Panc1 (cell line): Measurements from ENCODE around the gene TAS2R38. TPM values are rescaled to one million over a fixed set of nuclear protein-coding genes. Genes with fewer than 3 reads are reported as not detected.

Source experiments
- ATAC-seq: fragments of 200-7000 bp; cut with Tn5 transposase; 2 replicates; pipeline ENCODE4 v1.9.1; 2020; ENCODE audit warnings: mild to moderate bottlenecking, moderate library complexity
- BruUV-seq: library from RNA; stranded (reverse); fragments of 400-500 nt; replicated peaks from 2 replicates; lab custom pipeline; 2021; lab: Mats Ljungman, UMichigan
- CTCF ChIA-PET: fragments of 300-600 bp; sonication (Branson Sonifier 250); formaldehyde crosslinking; loops from one replicate; lab custom pipeline; 2022; ENCODE audit warnings: antibody characterized with exemption; lab: Charles Lee
- POLR2A ChIA-PET: fragments of 300-600 bp; sonication (Branson Sonifier 250); formaldehyde crosslinking; loops from one replicate; lab custom pipeline; 2022; ENCODE audit warnings: antibody characterized with exemption; lab: Charles Lee
- DNase-seq: peaks from one replicate; pipeline ENCODE4 v3.0.0-alpha.2; 2010; ENCODE audit warnings: low read depth, low spot score
- H3K27ac ChIP-seq: 2 replicates; pipeline ENCODE4 v1.5.1; 2011; ENCODE audit warnings: mild to moderate bottlenecking, low read length, inconsistent platforms
- H3K27me3 ChIP-seq: fragments of 200-500 bp; sonication (Bioruptor generic); 2 replicates; pipeline ENCODE4 v1.6.0; 2014; ENCODE audit warnings: low read length, inconsistent platforms; ENCODE audit not compliant: control insufficient read depth, insufficient read depth
- H3K36me3 ChIP-seq: fragments of 200-500 bp; sonication (Bioruptor generic); 2 replicates; pipeline ENCODE4 v1.5.1; 2014; ENCODE audit warnings: inconsistent platforms, mild to moderate bottlenecking, low read length, moderate library complexity; ENCODE audit not compliant: control insufficient read depth, insufficient read depth
- H3K4me1 ChIP-seq: 2 replicates; pipeline ENCODE4 v1.5.1; 2011; ENCODE audit warnings: inconsistent platforms, mild to moderate bottlenecking, low read length, moderate library complexity; ENCODE audit not compliant: control insufficient read depth, insufficient read depth
- H3K4me3 ChIP-seq, 2 experiments: 2 replicates each; pipeline ENCODE4 v1.5.1; 2011 to 2012; ENCODE audit warnings: low read depth in 2 of 2, low read length in 2 of 2, mild to moderate bottlenecking in 2 of 2, inconsistent platforms in 1 of 2, moderate library complexity in 1 of 2
- H3K9me3 ChIP-seq: fragments of 200-500 bp; sonication (Bioruptor generic); 2 replicates; pipeline ENCODE4 v1.5.1; 2014; ENCODE audit warnings: low read depth, mild to moderate bottlenecking, inconsistent platforms, low read length, moderate library complexity; ENCODE audit not compliant: control insufficient read depth, insufficient read depth
- POLR2AphosphoS5 ChIP-seq: IDR thresholded peaks from 2 replicates; pipeline ENCODE4 v1.6.1; 2012; ENCODE audit warnings: mild to moderate bottlenecking, low read depth, low read length, moderate library complexity
- SIN3A ChIP-seq: IDR thresholded peaks from 2 replicates; pipeline ENCODE4 v1.6.1; 2012; ENCODE audit warnings: low read depth, mild to moderate bottlenecking, low read length, moderate library complexity, borderline replicate concordance; ENCODE audit not compliant: insufficient read depth
- TCF7L2 ChIP-seq: IDR thresholded peaks from 2 replicates; pipeline ENCODE4 v1.6.1; 2011; ENCODE audit warnings: mild to moderate bottlenecking, low read depth, low read length, inconsistent platforms
- in situ Hi-C: cut with HindIII; loops from 2 replicates; pipeline ENCODE4 v1.10.0; 2016; ENCODE audit warnings: low sequenced_read_pairs, low pct_unique_long_range_greater_than_20kb
- intact Hi-C: fragments of 100-400 bp; cut with micrococcal nuclease; formaldehyde crosslinking; loops from one replicate; pipeline ENCODE4 v1.10.0; 2022; ENCODE audit not compliant: unreplicated experiment
- total RNA-seq: library from RNA; stranded (reverse); gene quantifications from one replicate; pipeline ENCODE4 v1.2.1, GENCODE V29; 2021; ENCODE audit not compliant: unreplicated experiment
- TF ChIP-seq, protein P1 (sequence below): fragments of 450-650 bp; IDR thresholded peaks from 2 replicates; pipeline ENCODE4 v1.5.1; 2017; ENCODE audit warnings: mild to moderate bottlenecking
- TF ChIP-seq, protein P2 (sequence below), 2 experiments: IDR thresholded peaks; 2 replicates each; pipeline ENCODE4 v1.6.1; 2011 to 2012; ENCODE audit warnings: low read depth in 2 of 2, control low read depth in 1 of 2, low read length in 1 of 2, mild to moderate bottlenecking in 1 of 2, moderate library complexity in 1 of 2; ENCODE audit not compliant: insufficient read depth in 1 of 2

Gene TAS2R38
- total RNA-seq, 1 experiment from 2014 or later, result not detected

DNA sequence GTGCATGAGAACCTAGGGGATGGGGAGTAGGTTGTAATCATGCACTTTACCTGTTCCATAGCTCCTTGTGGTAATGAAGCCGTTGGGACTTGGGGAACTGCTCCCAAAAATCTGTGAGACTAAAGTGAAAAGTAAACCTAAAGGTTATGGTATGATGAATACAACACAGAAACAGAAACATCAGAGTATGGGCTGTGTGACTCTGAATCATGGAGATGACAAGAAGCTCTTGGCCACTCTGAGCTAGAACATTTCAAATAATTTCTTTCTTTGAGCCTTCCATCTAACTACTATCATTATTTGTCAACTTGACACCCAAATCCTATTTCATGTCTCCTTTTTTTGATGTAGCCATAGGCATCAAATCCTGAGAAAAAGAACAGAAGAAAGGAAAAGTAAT is 29.7 kb downstream of the TAS2R38 start:
- TF ChIP-seq POLR2AphosphoS5 (no peak), TCF7L2 (no peak), SIN3A (no peak)
- TF ChIP-seq, protein P1, sequence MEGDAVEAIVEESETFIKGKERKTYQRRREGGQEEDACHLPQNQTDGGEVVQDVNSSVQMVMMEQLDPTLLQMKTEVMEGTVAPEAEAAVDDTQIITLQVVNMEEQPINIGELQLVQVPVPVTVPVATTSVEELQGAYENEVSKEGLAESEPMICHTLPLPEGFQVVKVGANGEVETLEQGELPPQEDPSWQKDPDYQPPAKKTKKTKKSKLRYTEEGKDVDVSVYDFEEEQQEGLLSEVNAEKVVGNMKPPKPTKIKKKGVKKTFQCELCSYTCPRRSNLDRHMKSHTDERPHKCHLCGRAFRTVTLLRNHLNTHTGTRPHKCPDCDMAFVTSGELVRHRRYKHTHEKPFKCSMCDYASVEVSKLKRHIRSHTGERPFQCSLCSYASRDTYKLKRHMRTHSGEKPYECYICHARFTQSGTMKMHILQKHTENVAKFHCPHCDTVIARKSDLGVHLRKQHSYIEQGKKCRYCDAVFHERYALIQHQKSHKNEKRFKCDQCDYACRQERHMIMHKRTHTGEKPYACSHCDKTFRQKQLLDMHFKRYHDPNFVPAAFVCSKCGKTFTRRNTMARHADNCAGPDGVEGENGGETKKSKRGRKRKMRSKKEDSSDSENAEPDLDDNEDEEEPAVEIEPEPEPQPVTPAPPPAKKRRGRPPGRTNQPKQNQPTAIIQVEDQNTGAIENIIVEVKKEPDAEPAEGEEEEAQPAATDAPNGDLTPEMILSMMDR, result no peak
- TF ChIP-seq, protein P2, sequence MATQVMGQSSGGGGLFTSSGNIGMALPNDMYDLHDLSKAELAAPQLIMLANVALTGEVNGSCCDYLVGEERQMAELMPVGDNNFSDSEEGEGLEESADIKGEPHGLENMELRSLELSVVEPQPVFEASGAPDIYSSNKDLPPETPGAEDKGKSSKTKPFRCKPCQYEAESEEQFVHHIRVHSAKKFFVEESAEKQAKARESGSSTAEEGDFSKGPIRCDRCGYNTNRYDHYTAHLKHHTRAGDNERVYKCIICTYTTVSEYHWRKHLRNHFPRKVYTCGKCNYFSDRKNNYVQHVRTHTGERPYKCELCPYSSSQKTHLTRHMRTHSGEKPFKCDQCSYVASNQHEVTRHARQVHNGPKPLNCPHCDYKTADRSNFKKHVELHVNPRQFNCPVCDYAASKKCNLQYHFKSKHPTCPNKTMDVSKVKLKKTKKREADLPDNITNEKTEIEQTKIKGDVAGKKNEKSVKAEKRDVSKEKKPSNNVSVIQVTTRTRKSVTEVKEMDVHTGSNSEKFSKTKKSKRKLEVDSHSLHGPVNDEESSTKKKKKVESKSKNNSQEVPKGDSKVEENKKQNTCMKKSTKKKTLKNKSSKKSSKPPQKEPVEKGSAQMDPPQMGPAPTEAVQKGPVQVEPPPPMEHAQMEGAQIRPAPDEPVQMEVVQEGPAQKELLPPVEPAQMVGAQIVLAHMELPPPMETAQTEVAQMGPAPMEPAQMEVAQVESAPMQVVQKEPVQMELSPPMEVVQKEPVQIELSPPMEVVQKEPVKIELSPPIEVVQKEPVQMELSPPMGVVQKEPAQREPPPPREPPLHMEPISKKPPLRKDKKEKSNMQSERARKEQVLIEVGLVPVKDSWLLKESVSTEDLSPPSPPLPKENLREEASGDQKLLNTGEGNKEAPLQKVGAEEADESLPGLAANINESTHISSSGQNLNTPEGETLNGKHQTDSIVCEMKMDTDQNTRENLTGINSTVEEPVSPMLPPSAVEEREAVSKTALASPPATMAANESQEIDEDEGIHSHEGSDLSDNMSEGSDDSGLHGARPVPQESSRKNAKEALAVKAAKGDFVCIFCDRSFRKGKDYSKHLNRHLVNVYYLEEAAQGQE (IDR thresholded peaks at IDR 0.05; ENCODE audit: insufficient read depth in 1 of 2, low read depth in 2 of 2, low read length in 1 of 2), result no peak
- in situ Hi-C loops (no loop called here), intact Hi-C loops (no loop called here)
- POLR2A ChIA-PET, result no interaction called here
- BruUV-seq, result no TSS peak
- Histone ChIP-seq H3K27ac (no peak overlapping the region), H3K9me3 (no peaks in the 10 kb centered on the region), H3K27me3 (no peaks in the 10 kb centered on the region), H3K36me3 (no peaks in the 10 kb centered on the region), H3K4me1 (no peaks in the 10 kb centered on the region), H3K4me3 (no peak overlapping the region)
- CTCF ChIA-PET, result interaction anchor here (0.5 kb wide), 1 partner anchor 158 kb away, joined by 3 read pairs; no protein-coding TSS in a partner anchor
- ATAC-seq (no peak), DNase-seq (no peak)

DNA sequence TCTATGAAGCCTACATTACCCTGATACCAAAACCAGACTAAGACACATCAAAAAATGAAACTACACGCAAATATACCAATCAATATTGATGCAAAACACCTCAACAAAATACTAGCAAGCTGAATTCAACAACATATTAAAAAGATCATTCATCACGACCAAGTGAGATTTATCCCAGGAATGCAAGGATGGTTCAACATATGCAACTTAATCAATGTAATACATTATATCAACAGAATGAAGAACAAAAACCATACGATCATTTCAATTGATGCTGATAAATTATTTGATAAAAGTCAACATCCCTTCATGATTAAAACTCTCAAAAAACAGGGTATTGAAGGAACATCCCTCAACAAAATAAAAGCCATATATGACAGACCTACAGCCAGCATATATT is 32.5 kb downstream of the TAS2R38 start:
- BruUV-seq, result no TSS peak
- POLR2A ChIA-PET, result no interaction called here
- Histone ChIP-seq H3K9me3 (no peaks in the 10 kb centered on the region), H3K36me3 (no peaks in the 10 kb centered on the region), H3K4me1 (no peaks in the 10 kb centered on the region), H3K27ac (no peak overlapping the region), H3K27me3 (no peaks in the 10 kb centered on the region), H3K4me3 (no peak overlapping the region)
- DNase-seq (no peak), ATAC-seq (no peak)
- intact Hi-C loops, result no loop called here
- CTCF ChIA-PET, result no interaction called here
- in situ Hi-C loops, result no loop called here
- TF ChIP-seq, protein P1, result no peak
- TF ChIP-seq TCF7L2, result no peak
- no peak for TF ChIP-seq SIN3A
- TF ChIP-seq POLR2AphosphoS5, result no peak
- TF ChIP-seq, protein P2 (IDR thresholded peaks at IDR 0.05; ENCODE audit: insufficient read depth in 1 of 2, low read depth in 2 of 2, low read length in 1 of 2), result no peak
